Mesothelial cell of epicardium (in vitro differentiated cells): ENCODE data around the gene RNF43. TPM values are rescaled to one million over a fixed set of nuclear protein-coding genes. Genes with fewer than 3 reads are reported as not detected.
A peak's percentile ranks its signal among the peaks of the same experiment; 100 is the strongest.

ENCODE experiments used
- DNase-seq, 2 experiments: peaks; one replicate each; pipeline ENCODE4 v3.0.0; 2021; ENCODE audit warnings: low spot score in 2 of 2; ENCODE audit not compliant: unreplicated experiment in 2 of 2
- H3K27ac Mint-ChIP-seq: 2 replicates; pipeline ENCODE4 v1.8.0; 2021; ENCODE audit warnings: mixed read lengths
- H3K27me3 Mint-ChIP-seq: 2 replicates; pipeline ENCODE4 v1.8.0; 2021; ENCODE audit warnings: low read depth, mixed read lengths
- H3K36me3 Mint-ChIP-seq: 2 replicates; pipeline ENCODE4 v1.8.0; 2021; ENCODE audit warnings: mixed read lengths
- H3K4me1 Mint-ChIP-seq: 2 replicates; pipeline ENCODE4 v1.8.0; 2021; ENCODE audit warnings: mixed read lengths
- H3K4me3 Mint-ChIP-seq: 2 replicates; pipeline ENCODE4 v1.8.0; 2021; ENCODE audit warnings: mild to moderate bottlenecking, moderate library complexity, mixed read lengths
- H3K9me3 Mint-ChIP-seq: 2 replicates; pipeline ENCODE4 v1.8.0; 2021; ENCODE audit warnings: mixed read lengths
- CTCF ChIP-seq: fragments of 200-600 bp; sonication (generic); IDR thresholded peaks from one replicate; pipeline ENCODE4 v1.5.0; 2021; ENCODE audit warnings: antibody characterized with exemption; ENCODE audit not compliant: unreplicated experiment
- total RNA-seq: library from RNA; stranded (reverse); gene quantifications from 3 replicates; pipeline ENCODE4 v1.2.1, GENCODE V29; 2021

The RNF43 gene
- total RNA-seq, 1 donor from 2014 or later, result 40.3 TPM

GRCh38 chr17:58388302-58389190 lies 28.8 kb downstream of the RNF43 start:
- DNase-seq, result no peak

GRCh38 chr17:58387834-58388233 lies 29.5 kb downstream of the RNF43 start:
- no peaks in the 10 kb centered on the region for H3K9me3 Mint-ChIP-seq
- no peaks in the 10 kb centered on the region for H3K27me3 Mint-ChIP-seq
- H3K4me1 Mint-ChIP-seq, result peaks cover 81% of the 10 kb centered on the region
- peak overlapping the region; percentile 66 for H3K27ac Mint-ChIP-seq
- no peak for DNase-seq
- H3K36me3 Mint-ChIP-seq, result peaks cover 2% of the 10 kb centered on the region
- TF ChIP-seq CTCF, result no peak
- H3K4me3 Mint-ChIP-seq, result no peak overlapping the region

More at GRCh38 chr17:58388302-58389190, 28.8 kb downstream of the RNF43 start:
- Mint-ChIP-seq H3K27ac (peak overlapping the region; percentile 66), H3K4me3 (no peak overlapping the region), H3K36me3 (peaks cover 2% of the 10 kb centered on the region), H3K9me3 (no peaks in the 10 kb centered on the region), H3K27me3 (no peaks in the 10 kb centered on the region), H3K4me1 (peaks cover 78% of the 10 kb centered on the region)
- no peak for TF ChIP-seq CTCF

GRCh38 chr17:58386708-58387107 lies 30.6 kb downstream of the RNF43 start:
- no peak for TF ChIP-seq CTCF
- peaks cover 82% of the 10 kb centered on the region for H3K4me1 Mint-ChIP-seq
- H3K36me3 Mint-ChIP-seq, result peaks cover 2% of the 10 kb centered on the region
- H3K9me3 Mint-ChIP-seq, result no peaks in the 10 kb centered on the region
- no peak for DNase-seq
- peak overlapping the region; percentile 74 for H3K27ac Mint-ChIP-seq
- no peaks in the 10 kb centered on the region for H3K27me3 Mint-ChIP-seq
- H3K4me3 Mint-ChIP-seq, result no peak overlapping the region

GRCh38 chr17:58385359-58385899 lies 31.9 kb downstream of the RNF43 start:
- Mint-ChIP-seq H3K27ac (peak overlapping the region; percentile 83), H3K4me1 (peaks cover 79% of the 10 kb centered on the region), H3K27me3 (no peaks in the 10 kb centered on the region), H3K36me3 (peaks cover 2% of the 10 kb centered on the region), H3K4me3 (no peak overlapping the region), H3K9me3 (no peaks in the 10 kb centered on the region)
- DNase-seq, result no peak
- no peak for TF ChIP-seq CTCF

GRCh38 chr17:58384897-58385296 lies 32.4 kb downstream of the RNF43 start:
- Mint-ChIP-seq H3K27me3 (no peaks in the 10 kb centered on the region), H3K9me3 (no peaks in the 10 kb centered on the region), H3K4me1 (peaks cover 76% of the 10 kb centered on the region), H3K36me3 (peaks cover 2% of the 10 kb centered on the region), H3K4me3 (no peak overlapping the region), H3K27ac (peak overlapping the region; percentile 83)
- TF ChIP-seq CTCF, result no peak
- DNase-seq, result no peak
